GM12878 (cell line): Measurements from ENCODE around the gene RHOG. TPM values are rescaled to one million over a fixed set of nuclear protein-coding genes. Genes with fewer than 3 reads are reported as not detected.

ENCODE experiments used
- ATF7 ChIP-seq: fragments of 450-650 bp; IDR thresholded peaks from 2 replicates; pipeline ENCODE4 v1.6.1; 2016; ENCODE audit warnings: low read depth, mild to moderate bottlenecking
- CREB1 ChIP-seq: IDR thresholded peaks from 2 replicates; pipeline ENCODE4 v1.6.1; 2012; ENCODE audit warnings: low read depth, mild to moderate bottlenecking, inconsistent platforms
- EZH2 ChIP-seq: IDR thresholded peaks from 2 replicates; pipeline ENCODE4 v1.6.1; 2012; ENCODE audit warnings: low read depth, mild to moderate bottlenecking, control low read depth, inconsistent platforms, low read length, borderline replicate concordance; ENCODE audit not compliant: control insufficient read depth
- RAD21 ChIP-seq: IDR thresholded peaks from 2 replicates; pipeline ENCODE4 v1.6.1; 2011; ENCODE audit warnings: mild to moderate bottlenecking, low read depth, low read length, moderate library complexity; ENCODE audit not compliant: insufficient read depth
- RAD51 ChIP-seq: fragments of 450-650 bp; IDR thresholded peaks from 2 replicates; pipeline ENCODE4 v1.6.1; 2016; ENCODE audit warnings: moderate library complexity, mild to moderate bottlenecking, inconsistent platforms
- SIN3A ChIP-seq: IDR thresholded peaks from 2 replicates; pipeline ENCODE4 v1.6.1; 2012; ENCODE audit warnings: low read depth, low read length, improper control_type of control experiment
- SMARCA5 ChIP-seq: fragments of 450-650 bp; IDR thresholded peaks from 2 replicates; pipeline ENCODE4 v1.6.1; 2017; ENCODE audit warnings: mild to moderate bottlenecking
- SMC3 ChIP-seq: IDR thresholded peaks from 2 replicates; pipeline ENCODE4 v1.6.1; 2011; ENCODE audit warnings: low read length, improper control_type of control experiment, borderline replicate concordance
- SUPT20H ChIP-seq: IDR thresholded peaks from 2 replicates; pipeline ENCODE4 v1.6.1; 2011; ENCODE audit warnings: low read depth, mild to moderate bottlenecking, low read length, moderate library complexity, borderline replicate concordance; ENCODE audit not compliant: control insufficient read depth
- SUZ12 ChIP-seq: fragments of 200-600 bp; sonication (generic); IDR thresholded peaks from one replicate; pipeline ENCODE4 v1.6.1; 2018; ENCODE audit warnings: antibody characterized with exemption, mild to moderate bottlenecking; ENCODE audit not compliant: unreplicated experiment
- YY1 ChIP-seq: IDR thresholded peaks from 2 replicates; pipeline ENCODE4 v1.6.1; 2011; ENCODE audit warnings: low read depth, mild to moderate bottlenecking, low read length
- polyA plus RNA-seq, 11 experiments: library from polyadenylated mRNA; depleted of rRNA in 4 of 11; unstranded in 6 of 11; stranded (reverse) in 5 of 11; fragments of >200 nt; fragmentation: Nextera tagmentation in 4 of 11; fragmentation: Illumina TruSeq in 1 of 11; extraction: Ambion mirVana in 4 of 11; extraction: Trizol in 1 of 11; gene quantifications; 1 replicate in 1 of 11; 2 replicates in 10 of 11; pipeline versions ENCODE4 v1.2.1 to v1.2.3, GENCODE V29; 2011 to 2016; ENCODE audit warnings: inconsistent platforms in 2 of 11, missing spikeins in 2 of 11, low read depth in 1 of 11
- total RNA-seq, 4 experiments: library from RNA; depleted of rRNA in 3 of 4; stranded (reverse); fragments of >200 nt in 3 of 4; fragmentation: Illumina TruSeq in 1 of 4; extraction: Trizol in 1 of 4; gene quantifications; 2 replicates each; pipeline versions ENCODE4 v1.2.1 to v1.2.3, GENCODE V29; 2013 to 2021
- TF ChIP-seq, protein P1 (sequence below): fragments of 450-650 bp; formaldehyde crosslinking; IDR thresholded peaks from 2 replicates; pipeline ENCODE4 v1.4.0; 2022; ENCODE audit warnings: mild to moderate bottlenecking, moderate library complexity
- TF ChIP-seq, protein P2 (sequence below): IDR thresholded peaks from 2 replicates; pipeline ENCODE4 v1.6.1; 2011; ENCODE audit warnings: mild to moderate bottlenecking, low read depth, low read length, moderate library complexity; ENCODE audit not compliant: insufficient replicate concordance
- TF ChIP-seq, protein P3 (sequence below): fragments of 450-650 bp; IDR thresholded peaks from 2 replicates; pipeline ENCODE4 v1.6.1; 2018; ENCODE audit warnings: mild to moderate bottlenecking, low read depth, moderate library complexity; ENCODE audit not compliant: partially characterized antibody
- TF ChIP-seq, protein P4 (sequence below): fragments of 450-650 bp; IDR thresholded peaks from 2 replicates; pipeline ENCODE4 v1.6.1; 2017; ENCODE audit warnings: mild to moderate bottlenecking, moderate library complexity
- TF ChIP-seq, protein P5 (sequence below): fragments of 450-650 bp; IDR thresholded peaks from 2 replicates; pipeline ENCODE4 v1.6.1; 2017; ENCODE audit warnings: borderline replicate concordance

Gene RHOG
- total and polyA plus RNA-seq, 10 of the 15 experiments (the other 5 are each of a cell fraction or from before 2014, with no cell fraction given): 16.0 to 172 (median 94.8) TPM

DNA sequence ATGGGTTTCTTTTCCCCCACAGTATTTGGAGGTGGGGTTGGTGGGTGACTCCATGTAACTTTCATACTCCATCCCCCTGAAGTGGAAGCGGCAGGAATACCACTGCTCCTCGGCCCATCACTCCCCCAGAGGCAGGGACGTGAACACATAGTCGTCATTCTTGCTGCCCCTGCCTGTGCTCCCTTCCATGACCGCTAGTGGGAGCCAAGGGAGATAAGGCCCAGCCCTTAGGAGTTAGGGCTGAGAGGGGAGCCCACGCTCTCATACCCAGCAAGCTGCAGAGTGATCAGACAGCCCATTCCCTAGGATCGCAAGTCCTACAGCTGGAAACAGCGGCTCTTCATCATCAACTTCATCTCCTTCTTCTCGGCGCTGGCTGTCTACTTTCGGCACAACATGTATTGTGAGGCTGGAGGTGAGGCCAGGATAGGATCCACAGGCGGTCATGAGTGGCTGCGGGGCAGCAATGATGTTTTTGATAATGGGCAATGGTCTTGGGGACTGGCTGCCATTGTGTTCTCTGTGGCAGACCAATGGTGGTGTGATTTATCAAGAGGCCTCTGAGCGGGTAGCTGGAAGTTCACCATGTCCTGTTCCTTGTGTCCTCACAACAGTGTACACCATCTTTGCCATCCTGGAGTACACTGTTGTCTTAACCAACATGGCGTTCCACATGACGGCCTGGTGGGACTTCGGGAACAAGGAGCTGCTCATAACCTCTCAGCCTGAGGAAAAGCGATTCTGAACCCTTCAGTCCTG lies 15.9 kb downstream of the RHOG start (continued):
- TF ChIP-seq, protein P1, sequence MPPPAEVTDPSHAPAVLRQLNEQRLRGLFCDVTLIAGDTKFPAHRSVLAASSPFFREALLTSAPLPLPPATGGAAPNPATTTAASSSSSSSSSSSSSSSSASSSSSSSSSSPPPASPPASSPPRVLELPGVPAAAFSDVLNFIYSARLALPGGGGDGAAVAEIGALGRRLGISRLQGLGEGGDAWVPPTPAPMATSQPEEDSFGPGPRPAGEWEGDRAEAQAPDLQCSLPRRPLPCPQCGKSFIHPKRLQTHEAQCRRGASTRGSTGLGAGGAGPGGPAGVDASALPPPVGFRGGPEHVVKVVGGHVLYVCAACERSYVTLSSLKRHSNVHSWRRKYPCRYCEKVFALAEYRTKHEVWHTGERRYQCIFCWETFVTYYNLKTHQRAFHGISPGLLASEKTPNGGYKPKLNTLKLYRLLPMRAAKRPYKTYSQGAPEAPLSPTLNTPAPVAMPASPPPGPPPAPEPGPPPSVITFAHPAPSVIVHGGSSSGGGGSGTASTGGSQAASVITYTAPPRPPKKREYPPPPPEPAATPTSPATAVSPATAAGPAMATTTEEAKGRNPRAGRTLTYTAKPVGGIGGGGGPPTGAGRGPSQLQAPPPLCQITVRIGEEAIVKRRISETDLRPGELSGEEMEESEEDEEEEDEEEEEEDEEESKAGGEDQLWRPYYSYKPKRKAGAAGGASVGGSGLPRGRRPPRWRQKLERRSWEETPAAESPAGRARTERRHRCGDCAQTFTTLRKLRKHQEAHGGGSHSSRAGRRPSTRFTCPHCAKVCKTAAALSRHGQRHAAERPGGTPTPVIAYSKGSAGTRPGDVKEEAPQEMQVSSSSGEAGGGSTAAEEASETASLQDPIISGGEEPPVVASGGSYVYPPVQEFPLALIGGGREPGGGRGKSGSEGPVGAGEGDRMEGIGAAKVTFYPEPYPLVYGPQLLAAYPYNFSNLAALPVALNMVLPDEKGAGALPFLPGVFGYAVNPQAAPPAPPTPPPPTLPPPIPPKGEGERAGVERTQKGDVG (CRISPR knock-in tag): no peak
- TF ChIP-seq, protein P2, sequence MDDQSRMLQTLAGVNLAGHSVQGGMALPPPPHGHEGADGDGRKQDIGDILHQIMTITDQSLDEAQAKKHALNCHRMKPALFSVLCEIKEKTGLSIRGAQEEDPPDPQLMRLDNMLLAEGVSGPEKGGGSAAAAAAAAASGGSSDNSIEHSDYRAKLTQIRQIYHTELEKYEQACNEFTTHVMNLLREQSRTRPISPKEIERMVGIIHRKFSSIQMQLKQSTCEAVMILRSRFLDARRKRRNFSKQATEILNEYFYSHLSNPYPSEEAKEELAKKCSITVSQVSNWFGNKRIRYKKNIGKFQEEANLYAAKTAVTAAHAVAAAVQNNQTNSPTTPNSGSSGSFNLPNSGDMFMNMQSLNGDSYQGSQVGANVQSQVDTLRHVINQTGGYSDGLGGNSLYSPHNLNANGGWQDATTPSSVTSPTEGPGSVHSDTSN: no peak
- TF ChIP-seq SMC3 (peak; percentile 70), RAD21 (peak; percentile 75), SUPT20H (no peak), SIN3A (no peak), YY1 (peak; percentile 52; the same call in 1 of the 2 replicates), SMARCA5 (peak; percentile 44; the same call in 1 of the 2 replicates), RAD51 (no peak), CREB1 (no peak; the same call in 1 of the 2 replicates), SUZ12 (no peak), EZH2 (no peak), ATF7 (0 out of 2 replicates have a peak, but pooled peaks have one; percentile 22)
- TF ChIP-seq, protein P3, sequence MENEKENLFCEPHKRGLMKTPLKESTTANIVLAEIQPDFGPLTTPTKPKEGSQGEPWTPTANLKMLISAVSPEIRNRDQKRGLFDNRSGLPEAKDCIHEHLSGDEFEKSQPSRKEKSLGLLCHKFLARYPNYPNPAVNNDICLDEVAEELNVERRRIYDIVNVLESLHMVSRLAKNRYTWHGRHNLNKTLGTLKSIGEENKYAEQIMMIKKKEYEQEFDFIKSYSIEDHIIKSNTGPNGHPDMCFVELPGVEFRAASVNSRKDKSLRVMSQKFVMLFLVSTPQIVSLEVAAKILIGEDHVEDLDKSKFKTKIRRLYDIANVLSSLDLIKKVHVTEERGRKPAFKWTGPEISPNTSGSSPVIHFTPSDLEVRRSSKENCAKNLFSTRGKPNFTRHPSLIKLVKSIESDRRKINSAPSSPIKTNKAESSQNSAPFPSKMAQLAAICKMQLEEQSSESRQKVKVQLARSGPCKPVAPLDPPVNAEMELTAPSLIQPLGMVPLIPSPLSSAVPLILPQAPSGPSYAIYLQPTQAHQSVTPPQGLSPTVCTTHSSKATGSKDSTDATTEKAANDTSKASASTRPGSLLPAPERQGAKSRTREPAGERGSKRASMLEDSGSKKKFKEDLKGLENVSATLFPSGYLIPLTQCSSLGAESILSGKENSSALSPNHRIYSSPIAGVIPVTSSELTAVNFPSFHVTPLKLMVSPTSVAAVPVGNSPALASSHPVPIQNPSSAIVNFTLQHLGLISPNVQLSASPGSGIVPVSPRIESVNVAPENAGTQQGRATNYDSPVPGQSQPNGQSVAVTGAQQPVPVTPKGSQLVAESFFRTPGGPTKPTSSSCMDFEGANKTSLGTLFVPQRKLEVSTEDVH: no peak
- TF ChIP-seq, protein P4, sequence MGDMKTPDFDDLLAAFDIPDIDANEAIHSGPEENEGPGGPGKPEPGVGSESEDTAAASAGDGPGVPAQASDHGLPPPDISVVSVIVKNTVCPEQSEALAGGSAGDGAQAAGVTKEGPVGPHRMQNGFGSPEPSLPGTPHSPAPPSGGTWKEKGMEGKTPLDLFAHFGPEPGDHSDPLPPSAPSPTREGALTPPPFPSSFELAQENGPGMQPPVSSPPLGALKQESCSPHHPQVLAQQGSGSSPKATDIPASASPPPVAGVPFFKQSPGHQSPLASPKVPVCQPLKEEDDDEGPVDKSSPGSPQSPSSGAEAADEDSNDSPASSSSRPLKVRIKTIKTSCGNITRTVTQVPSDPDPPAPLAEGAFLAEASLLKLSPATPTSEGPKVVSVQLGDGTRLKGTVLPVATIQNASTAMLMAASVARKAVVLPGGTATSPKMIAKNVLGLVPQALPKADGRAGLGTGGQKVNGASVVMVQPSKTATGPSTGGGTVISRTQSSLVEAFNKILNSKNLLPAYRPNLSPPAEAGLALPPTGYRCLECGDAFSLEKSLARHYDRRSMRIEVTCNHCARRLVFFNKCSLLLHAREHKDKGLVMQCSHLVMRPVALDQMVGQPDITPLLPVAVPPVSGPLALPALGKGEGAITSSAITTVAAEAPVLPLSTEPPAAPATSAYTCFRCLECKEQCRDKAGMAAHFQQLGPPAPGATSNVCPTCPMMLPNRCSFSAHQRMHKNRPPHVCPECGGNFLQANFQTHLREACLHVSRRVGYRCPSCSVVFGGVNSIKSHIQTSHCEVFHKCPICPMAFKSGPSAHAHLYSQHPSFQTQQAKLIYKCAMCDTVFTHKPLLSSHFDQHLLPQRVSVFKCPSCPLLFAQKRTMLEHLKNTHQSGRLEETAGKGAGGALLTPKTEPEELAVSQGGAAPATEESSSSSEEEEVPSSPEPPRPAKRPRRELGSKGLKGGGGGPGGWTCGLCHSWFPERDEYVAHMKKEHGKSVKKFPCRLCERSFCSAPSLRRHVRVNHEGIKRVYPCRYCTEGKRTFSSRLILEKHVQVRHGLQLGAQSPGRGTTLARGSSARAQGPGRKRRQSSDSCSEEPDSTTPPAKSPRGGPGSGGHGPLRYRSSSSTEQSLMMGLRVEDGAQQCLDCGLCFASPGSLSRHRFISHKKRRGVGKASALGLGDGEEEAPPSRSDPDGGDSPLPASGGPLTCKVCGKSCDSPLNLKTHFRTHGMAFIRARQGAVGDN: no peak
- TF ChIP-seq, protein P5, sequence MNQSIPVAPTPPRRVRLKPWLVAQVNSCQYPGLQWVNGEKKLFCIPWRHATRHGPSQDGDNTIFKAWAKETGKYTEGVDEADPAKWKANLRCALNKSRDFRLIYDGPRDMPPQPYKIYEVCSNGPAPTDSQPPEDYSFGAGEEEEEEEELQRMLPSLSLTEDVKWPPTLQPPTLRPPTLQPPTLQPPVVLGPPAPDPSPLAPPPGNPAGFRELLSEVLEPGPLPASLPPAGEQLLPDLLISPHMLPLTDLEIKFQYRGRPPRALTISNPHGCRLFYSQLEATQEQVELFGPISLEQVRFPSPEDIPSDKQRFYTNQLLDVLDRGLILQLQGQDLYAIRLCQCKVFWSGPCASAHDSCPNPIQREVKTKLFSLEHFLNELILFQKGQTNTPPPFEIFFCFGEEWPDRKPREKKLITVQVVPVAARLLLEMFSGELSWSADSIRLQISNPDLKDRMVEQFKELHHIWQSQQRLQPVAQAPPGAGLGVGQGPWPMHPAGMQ: no peak
